Measurements from ENCODE around the gene IFT172.

Gene IFT172

DNA sequence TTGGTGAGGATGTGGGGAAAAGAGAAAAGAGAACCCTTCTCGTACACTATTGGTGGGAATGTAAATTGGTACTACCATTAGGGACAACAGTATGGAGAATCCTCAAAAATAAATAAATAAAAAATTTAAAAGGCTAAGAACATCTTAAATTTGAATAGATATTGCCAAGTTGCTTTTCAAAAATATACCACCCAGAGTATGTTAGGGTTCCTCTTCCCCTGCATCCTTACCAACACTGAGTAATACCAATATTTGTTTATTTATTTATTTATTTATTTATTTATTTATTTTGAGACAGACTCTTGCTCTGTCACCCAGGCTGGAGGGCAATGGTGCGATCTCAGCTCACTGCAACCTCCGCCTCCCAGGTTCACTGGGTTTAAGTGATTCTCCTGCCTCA, 66.6 kb downstream of the IFT172 start:
- no peak for DNase-seq (ENCODE audit: low read depth)

DNA sequence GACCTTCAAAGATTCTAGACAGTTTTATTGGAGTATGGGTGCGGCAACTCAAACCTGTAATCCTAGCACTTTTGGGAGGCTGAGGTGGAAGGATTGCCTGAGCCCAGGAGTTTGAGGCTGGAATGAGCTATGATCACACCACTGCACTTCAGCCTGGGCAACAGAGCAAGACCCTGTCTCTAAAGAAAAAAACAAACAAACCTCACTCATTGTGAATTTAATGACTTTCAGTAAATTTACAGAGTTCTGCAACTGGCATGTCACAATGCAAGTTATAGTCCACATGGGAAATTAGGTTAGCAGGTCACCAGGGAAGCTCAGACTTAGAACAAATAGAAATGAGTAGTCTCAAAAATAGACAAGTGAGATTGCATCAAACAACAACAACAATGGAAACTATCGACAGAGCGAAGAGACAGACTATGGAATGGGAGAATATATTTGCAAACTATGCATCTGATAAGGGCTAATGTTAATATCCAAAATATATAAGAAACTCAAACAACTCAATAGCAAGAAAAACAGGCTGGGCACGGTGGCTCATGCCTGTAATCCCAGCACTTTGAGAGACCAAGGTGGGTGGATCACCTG, 67.8 kb downstream of the IFT172 start:
- no peak for DNase-seq (ENCODE audit: low read depth)

DNA sequence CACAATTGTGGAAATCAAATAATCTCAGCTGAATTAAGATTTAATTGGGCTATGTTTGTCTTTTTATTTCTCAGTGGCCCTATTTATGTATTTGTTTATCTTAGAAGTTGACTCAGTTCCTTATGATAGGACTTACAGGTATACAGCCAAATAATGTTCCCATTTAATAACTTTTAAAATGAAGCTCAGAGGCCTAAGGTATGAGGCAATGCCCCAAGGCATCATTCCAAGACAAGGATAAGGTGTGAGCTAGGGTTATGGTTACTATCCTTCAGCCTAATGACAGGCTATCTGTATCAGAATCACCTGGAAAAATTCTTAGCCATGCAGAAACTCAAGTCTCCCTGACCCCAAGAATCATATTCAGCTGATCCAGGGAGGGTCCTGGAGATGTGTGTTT, 68.5 kb downstream of the IFT172 start:
- DNase-seq (ENCODE audit: low read depth) = no peak

DNA sequence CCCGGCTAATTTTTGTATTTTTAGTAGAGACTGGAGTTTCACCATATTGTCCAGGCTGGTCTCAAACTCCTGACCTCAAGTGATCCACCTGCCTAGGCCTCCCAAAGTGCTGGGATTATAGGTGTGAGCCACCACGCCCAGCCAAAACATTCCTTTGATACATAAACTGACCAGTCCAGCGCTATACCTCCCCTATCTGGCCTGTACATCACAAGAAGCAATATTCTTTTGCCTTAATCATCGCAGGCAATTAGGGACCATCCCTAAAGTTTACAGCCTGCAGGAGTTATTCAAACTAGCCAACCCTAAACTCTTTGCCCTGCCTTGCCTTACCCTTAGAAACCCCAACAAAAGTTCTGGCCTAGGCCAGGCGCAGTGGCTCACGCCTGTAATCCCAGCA, 73.4 kb downstream of the IFT172 start:
- no peak for DNase-seq (ENCODE audit: low read depth)

DNA sequence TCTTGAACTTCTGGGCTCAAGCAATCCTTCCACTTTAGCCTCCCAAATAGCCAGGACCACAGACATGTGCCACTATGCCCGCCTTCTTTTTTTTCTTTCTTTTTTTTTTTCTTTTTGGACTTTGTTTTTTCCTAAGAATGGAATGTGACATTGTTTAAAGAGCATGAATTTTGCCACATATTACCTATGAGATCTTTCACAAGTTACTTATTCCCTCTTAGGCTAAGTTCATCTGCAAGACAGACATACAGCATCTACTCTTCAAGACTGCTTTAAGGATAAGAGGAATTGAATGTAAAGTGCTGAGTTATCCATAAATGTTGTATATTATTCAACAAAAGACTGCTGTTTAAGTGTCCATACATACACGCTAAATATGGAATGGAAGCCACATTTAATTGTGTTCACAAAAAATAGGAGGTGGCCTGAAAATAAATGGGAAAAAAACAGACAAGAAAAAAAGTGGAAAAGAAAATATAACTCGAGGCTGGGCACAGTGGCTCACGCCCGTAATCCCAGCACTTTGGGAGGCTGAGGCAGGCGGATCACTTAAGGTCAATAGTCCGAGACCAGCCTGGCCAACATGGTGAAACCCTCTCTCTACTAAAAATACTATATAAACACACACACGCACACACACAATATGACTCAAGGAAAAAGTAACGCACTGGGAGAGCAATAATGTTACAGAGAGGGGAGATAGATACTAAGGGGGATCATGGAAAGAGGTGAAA, 77.0 kb downstream of the IFT172 start:
- no peak for DNase-seq (ENCODE audit: low read depth)

DNA sequence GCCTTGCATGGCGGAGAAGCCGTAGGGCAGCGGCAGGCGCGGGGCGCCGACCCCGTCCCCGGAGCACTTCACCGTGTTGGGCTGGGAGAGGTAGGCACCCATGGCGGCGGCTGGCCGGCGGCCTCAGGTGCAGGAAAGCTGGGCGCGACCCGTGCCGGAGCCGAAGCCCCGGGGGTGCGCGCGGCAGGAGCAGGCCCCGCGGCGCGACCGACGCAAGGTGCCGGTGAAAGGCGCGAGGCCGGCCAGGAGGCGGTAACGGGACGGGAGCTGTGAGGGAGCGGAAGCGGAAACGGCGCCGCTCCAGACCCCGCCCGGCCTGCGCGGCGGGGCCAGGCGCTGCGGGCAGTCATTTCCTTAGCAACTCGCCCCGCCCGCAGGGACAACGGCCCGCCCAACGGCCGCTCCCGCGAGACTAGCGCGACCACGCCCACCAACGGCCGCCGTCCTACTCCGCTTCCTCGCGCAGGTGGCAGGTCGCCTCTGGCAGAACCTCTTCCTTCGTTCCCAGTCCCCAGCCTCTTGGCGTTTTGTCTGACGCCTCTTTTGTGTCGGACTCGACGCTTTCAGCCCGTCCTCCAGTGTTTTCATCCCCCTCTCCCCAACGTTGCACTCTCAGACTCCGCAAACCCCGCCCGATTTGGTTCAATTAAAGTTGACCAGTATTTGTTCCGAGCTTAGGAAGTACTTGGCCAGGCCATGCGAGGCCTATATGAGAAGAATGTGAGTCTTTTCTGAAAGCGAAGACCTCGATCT, 80.0 kb downstream of the IFT172 start, which contains the start of gene PPM1G:
Gene PPM1G, minus strand, starts transcription at position 271 of the 753 bp plus-strand sequence. Its CDS starts 169 bp downstream, at position 102.
- peak; percentile 65 for DNase-seq (ENCODE audit: low read depth)

DNA sequence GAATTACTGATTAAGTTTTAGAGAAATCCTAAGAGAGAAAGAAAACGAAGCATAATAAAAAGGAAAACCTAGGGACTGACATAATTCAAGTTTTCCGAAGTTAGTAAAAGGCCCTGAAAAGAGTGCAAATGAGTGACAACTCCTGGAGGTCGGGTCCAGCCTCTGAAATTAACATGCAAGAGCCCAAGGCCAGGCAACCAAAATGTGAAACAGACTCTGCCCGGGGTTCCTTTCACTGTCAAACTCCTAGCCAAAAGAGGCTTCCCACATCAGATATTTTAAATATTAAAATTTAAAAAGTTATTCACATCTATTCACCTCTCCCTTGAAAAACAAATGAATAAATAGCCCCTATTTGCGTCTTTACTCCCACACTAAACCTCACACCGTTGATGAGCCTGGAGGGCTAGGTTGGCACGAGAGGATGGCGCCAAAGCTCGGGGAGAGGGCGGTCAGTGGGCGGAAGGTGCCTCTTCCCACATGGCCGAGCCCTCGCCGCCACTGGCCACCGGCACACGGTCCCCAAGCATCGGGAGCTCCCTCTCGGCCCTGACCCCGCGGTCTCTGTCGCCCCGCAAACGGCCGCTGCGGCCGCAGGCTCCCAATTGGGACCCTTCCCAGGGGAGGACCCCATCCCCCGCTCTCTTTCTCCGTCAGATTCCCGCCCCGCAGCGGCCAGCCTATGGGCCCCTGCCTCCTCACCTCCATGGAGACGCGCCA, 80.8 kb downstream of the IFT172 start:
- no peak for DNase-seq (ENCODE audit: low read depth)

DNA sequence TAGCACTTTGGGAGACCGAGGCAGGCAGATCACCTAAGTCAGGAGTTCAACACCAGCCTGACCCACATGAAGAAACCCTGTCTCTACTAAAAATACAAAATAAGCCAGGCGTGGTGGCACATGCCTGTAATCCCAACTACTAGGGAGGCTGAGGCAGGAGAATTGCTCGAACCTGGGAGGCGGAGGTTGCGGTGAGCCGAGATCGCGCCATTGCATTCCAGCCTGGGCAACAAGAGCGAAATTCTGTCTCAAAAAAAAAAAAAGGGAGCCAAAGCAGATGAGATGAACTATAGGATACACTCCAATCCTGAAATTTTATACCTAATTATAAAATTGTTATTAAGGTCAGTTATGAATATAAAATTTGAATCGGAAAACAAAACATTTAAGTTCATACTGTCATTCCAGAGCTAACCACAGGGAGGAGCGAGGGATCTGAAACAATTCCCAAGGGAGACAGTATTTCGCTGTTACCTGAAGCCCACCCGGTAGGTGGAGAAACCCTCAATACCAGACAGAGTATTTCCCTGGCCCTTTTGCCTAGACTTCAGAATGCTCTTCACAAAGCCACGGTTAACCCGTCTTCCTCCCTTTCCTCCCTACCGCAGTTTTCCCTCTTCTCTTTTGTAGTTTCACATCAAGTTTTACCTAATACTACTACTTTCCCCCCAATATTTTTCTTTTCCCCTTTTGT, 81.6 kb downstream of the IFT172 start:
- peak; percentile 28 for DNase-seq (ENCODE audit: low read depth)

DNA sequence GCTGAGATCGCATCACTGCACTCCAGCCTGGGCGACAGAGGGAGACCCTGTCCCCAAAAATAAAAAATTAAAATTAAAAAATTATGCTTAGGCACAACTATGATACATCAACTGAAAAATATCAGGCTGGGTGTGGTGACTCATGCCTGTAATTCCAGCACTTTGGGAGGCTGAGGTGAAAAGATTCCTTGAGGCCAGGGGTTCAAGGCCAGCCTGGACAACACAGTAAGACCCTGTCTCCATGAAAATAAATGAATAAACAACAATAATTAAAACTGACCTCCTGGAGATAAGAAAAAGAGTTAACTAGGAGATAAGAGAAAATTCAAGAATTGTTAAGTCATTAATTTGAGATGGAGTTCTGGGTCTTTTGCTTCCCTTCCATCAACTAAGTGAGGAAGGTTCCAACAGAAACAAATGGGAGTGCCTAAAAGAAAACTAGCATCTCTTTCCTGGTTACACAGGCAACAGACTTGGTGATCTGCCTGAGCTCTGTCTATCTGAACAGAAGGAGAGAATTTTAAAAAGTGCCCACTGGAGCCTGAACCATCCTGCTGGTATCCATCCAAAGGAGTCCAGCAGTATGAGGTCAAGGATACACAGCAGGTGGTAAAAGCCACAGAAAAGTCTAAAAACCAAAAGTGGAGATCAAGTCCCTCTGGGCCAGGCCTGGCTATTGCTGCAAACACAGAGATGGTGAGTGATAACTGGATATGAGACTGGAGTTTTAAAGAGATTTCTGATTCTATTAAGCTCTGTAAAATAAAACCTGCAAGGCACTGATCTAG, 89.0 kb downstream of the IFT172 start:
- DNase-seq (ENCODE audit: low read depth) = no peak

DNA sequence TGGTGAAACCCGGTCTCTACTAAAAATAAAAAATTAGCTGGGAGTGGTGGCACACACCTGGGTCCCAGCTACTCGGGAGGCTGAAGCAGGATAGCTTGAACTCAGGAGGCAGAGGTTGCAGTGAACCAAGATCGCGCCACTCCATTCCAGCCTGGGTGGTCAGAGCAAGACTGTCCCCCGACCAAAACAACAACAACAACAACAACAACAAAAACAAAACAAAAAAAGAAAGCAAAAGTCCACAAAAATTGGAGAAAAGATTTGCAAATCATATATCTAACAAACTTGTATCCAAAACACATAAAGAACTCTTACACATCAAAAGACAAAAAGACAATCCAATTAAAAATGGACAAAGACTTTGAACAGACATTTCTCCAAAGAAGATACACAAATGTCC, 90.6 kb downstream of the IFT172 start:
- no peak for DNase-seq (ENCODE audit: low read depth)
